HL-60 (cell line): ENCODE measurements around the gene CTBP2.

ENCODE experiments used
- CTCF ChIP-seq: IDR thresholded peaks from one replicate; pipeline ENCODE4 v1.5.1; 2011; ENCODE audit warnings: low read length, control low read depth, inconsistent platforms; ENCODE audit not compliant: insufficient read depth
- GABPA ChIP-seq: IDR thresholded peaks from 2 replicates; pipeline ENCODE4 v1.6.1; 2012; ENCODE audit warnings: low read depth
- POLR2AphosphoS5 ChIP-seq: IDR thresholded peaks from 2 replicates; pipeline ENCODE4 v1.6.1; 2012; ENCODE audit warnings: low read depth
- REST ChIP-seq: IDR thresholded peaks from 2 replicates; pipeline ENCODE4 v1.6.1; 2012; ENCODE audit warnings: low read depth; ENCODE audit not compliant: insufficient replicate concordance

DNA sequence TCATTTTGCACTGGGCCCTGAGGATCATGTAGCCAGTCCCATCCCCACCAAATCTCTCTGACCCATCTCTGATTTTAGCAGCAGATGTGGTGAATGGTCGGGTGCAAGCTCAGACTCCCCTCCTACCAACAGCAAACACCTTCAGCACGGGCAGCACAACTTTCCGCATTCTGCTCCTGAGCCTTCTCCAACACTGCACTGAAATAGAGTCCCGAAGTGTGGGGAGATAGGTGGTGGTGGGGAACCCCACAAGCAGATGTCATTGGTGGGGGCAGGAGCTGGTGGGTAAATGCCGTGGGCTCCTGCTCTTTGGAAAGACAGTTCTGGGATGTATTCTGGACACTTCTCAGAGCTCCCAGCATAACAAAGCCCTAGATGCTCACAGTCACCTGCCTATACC is 9.6 kb upstream of the CTBP2 start:
- no peak for TF ChIP-seq CTCF
- TF ChIP-seq POLR2AphosphoS5, result no peak
- no peak for TF ChIP-seq GABPA
- TF ChIP-seq REST, result no peak
